ENCODE measurements around the gene LRRC70. TPM values are rescaled to one million over a fixed set of nuclear protein-coding genes. Genes with fewer than 3 reads are reported as not detected.

LRRC70 gene
- total and polyA plus RNA-seq, 3 donors from 2014 or later = 4.9 to 9.9 (median 9.0) TPM

GRCh38 chr5:62581836-62582597 is 3.4 kb downstream of the LRRC70 start:
- H3K27me3 ChIP-seq = no peaks in the 10 kb centered on the region
- no peaks in the 10 kb centered on the region for H3K4me1 ChIP-seq
- no peaks in the 10 kb centered on the region for H3K9me3 ChIP-seq
- no peak overlapping the region for H3K27ac ChIP-seq
- H3K36me3 ChIP-seq (ENCODE audit: low read depth, missing control alignments) = no peaks in the 10 kb centered on the region
- no peak for DNase-seq
- H3K4me3 ChIP-seq = no peak overlapping the region
- TF ChIP-seq CTCF (IDR thresholded peaks at IDR 0.05) (no peak), POLR2A (IDR thresholded peaks at IDR 0.05) (no peak)
- intact Hi-C loops (cut with DNase I; ENCODE audit: low total_unique reads) = no loop called here
- WGBS, 2 donors = 84 to 88% methylated on average over 8 of the region's 8 CpGs

- H3K27ac ChIP-seq = no peak overlapping the region
- intact Hi-C loops (cut with DNase I; ENCODE audit: low total_unique reads) = no loop called here
- whole genome bisulfite sequencing, 2 donors = 87 to 93% methylated on average over 3 of the region's 3 CpGs
- DNase-seq = no peak
- TF ChIP-seq POLR2A (IDR thresholded peaks at IDR 0.05) = no peak
- no peak for TF ChIP-seq CTCF (IDR thresholded peaks at IDR 0.05)
- H3K9me3 ChIP-seq = no peaks in the 10 kb centered on the region
- no peak overlapping the region for H3K4me3 ChIP-seq
- no peaks in the 10 kb centered on the region for H3K36me3 ChIP-seq (ENCODE audit: low read depth, missing control alignments)
- no peaks in the 10 kb centered on the region for H3K4me1 ChIP-seq
- no peaks in the 10 kb centered on the region for H3K27me3 ChIP-seq
Measured at GRCh38 chr5:62584391-62584790, 5.8 kb downstream of the LRRC70 start.

DNA sequence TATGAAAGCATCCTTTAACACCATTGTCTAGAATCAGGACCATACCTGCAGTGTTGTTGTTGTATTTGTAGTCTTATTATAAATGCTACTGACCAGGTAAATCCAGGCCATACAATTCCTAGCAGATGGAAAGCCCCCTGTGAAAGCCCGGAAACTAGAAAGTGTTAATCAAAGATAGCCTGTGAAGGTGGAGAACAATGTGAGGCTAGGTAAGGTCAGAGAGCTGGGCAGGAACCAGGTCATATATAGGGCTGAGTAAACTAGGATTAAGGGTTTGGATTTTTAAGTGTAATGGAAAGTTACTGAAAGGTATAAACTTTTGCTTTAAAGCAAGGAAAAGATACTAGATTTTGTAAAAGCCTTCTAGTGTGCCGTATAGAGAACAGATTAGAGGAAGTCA is 6.7 kb downstream of the LRRC70 start:
- TF ChIP-seq CTCF (IDR thresholded peaks at IDR 0.05) = no peak
- no peak for TF ChIP-seq POLR2A (IDR thresholded peaks at IDR 0.05)
- Histone ChIP-seq H3K9me3 (no peaks in the 10 kb centered on the region), H3K4me3 (no peak overlapping the region), H3K4me1 (no peaks in the 10 kb centered on the region), H3K27ac (no peak overlapping the region), H3K36me3 (ENCODE audit: low read depth, missing control alignments) (no peaks in the 10 kb centered on the region), H3K27me3 (no peaks in the 10 kb centered on the region)
- whole genome bisulfite sequencing, 2 donors = 85 to 88% methylated on average over 2 of the region's 2 CpGs
- intact Hi-C loops (cut with DNase I; ENCODE audit: low total_unique reads) = no loop called here
- no peak for DNase-seq

- TF ChIP-seq CTCF (IDR thresholded peaks at IDR 0.05) = no peak
- no peak for TF ChIP-seq POLR2A (IDR thresholded peaks at IDR 0.05)
- no peak overlapping the region for H3K27ac ChIP-seq
Measured at GRCh38 chr5:62585751-62586150, 7.1 kb downstream of the LRRC70 start.

GRCh38 chr5:62587737-62588136 is 9.1 kb downstream of the LRRC70 start:
- no peak overlapping the region for H3K27ac ChIP-seq
- H3K4me1 ChIP-seq = no peaks in the 10 kb centered on the region
- DNase-seq = no peak
- H3K27me3 ChIP-seq = no peaks in the 10 kb centered on the region
- TF ChIP-seq POLR2A (IDR thresholded peaks at IDR 0.05) = no peak
- no peak for TF ChIP-seq CTCF (IDR thresholded peaks at IDR 0.05)
- intact Hi-C loops (cut with DNase I; ENCODE audit: low total_unique reads) = no loop called here
- 89 to 94% methylated on average over 3 of the region's 3 CpGs for WGBS, 2 donors
- no peaks in the 10 kb centered on the region for H3K36me3 ChIP-seq (ENCODE audit: low read depth, missing control alignments)
- no peaks in the 10 kb centered on the region for H3K9me3 ChIP-seq
- no peak overlapping the region for H3K4me3 ChIP-seq

More at GRCh38 chr5:62585751-62586150, 7.1 kb downstream of the LRRC70 start:
- no peak for DNase-seq
- intact Hi-C loops (cut with DNase I; ENCODE audit: low total_unique reads) = no loop called here
- H3K4me1 ChIP-seq = no peaks in the 10 kb centered on the region
- H3K9me3 ChIP-seq = no peaks in the 10 kb centered on the region
- H3K27me3 ChIP-seq = no peaks in the 10 kb centered on the region
- no peak overlapping the region for H3K4me3 ChIP-seq
- no peaks in the 10 kb centered on the region for H3K36me3 ChIP-seq (ENCODE audit: low read depth, missing control alignments)

Measured in testis (tissue), 3 donors.